Measurements from ENCODE around the gene ADI1. TPM values are rescaled to one million over a fixed set of nuclear protein-coding genes. Genes with fewer than 3 reads are reported as not detected.

Gene ADI1
- polyA plus RNA-seq, 3 donors from 2014 or later = 31.0 to 66.1 (median 52.2) TPM

DNA sequence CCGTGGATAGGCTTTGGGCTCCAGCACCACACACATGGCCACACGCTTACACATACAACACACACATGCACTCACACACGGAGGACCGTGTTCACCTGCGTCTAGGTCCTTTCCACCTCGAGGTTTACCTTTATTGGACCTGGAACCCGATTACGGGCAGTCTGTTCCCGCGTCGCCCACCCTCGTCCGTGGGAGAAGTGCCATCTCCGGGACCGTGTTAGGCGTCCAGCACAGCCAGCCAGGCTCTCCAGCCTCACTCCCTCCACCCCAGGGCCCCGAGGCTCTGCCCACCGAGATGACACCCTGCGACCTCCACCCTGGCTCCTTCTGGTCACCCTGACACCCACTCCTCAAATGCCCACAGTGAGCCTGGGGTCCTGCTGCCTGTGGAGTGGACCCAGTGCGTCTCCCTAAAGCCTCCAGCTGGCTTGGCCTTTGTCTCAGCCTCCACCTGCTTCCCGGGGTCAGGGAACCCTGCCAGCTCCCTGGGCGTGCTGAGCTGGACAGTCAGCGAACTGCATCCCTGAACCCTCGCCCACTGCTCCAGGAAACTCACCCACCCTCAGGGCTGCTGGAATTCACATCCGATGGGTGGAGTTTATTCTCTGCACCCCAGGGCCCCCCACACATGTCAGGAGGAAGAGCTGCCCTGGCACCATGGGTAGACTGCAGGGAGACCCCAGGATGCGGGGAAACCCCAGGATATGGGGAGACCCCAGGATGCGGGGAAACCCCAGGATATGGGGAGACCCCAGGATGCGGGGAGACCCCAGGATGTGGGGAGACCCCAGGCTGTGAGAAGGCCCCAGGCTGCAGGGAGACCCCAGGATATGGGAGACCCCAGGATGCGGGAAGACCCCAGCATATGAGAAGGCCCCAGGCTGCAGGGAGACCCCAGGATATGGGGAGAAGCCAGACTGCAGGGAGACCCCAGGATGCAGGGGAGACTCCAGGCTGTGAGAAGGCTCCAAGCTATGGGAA is 33.0 kb downstream of the ADI1 start:
- DNase-seq = no peak
- H3K4me1 Mint-ChIP-seq = peaks cover 15 to 20% of the 10 kb centered on the region in 2 donors

DNA sequence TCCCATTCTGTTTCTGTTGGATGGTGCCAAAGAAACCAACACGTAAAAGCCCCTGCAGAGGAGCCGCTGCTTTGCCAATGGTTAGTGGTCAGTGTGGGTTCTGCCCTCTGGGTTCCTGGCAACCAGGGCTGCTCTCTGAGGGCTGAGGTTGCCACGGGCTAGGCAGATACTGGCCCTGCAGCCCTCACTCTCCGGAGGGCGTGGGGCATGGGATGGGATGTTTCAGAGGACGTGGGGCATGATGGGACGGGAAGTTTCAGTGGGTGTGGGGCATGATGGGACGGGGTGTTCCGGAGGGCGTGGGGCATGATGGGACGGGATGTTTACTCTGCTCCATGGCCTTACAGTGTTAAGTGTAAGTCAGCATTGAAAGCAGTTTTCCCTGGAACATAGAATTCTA is 34.2 kb downstream of the ADI1 start:
- Mint-ChIP-seq H3K27me3 (ENCODE audit: low read depth in 3 of 3) (peaks cover 0 to 2% (median 0%) of the 10 kb centered on the region in 3 donors), H3K4me1 (peaks cover 5 to 8% of the 10 kb centered on the region in 2 donors), H3K27ac (peak overlapping the region in 1 of 6 donors; percentile 55), H3K4me3 (no peak overlapping the region), H3K9me3 (no peaks in the 10 kb centered on the region), H3K36me3 (peaks cover 0 to 8% (median 5%) of the 10 kb centered on the region in 3 donors)
- DNase-seq = no peak

More for the DNA sequence above, 33.0 kb downstream of the ADI1 start:
- Mint-ChIP-seq H3K4me3 (no peak overlapping the region), H3K36me3 (peaks cover 0 to 5% (median 4%) of the 10 kb centered on the region in 3 donors), H3K27me3 (ENCODE audit: low read depth in 3 of 3) (peaks cover 0 to 2% (median 0%) of the 10 kb centered on the region in 3 donors), H3K27ac (no peak overlapping the region), H3K9me3 (no peaks in the 10 kb centered on the region)

GRCh38 chr2:3483986-3484960 is 35.1 kb downstream of the ADI1 start:
- H3K4me3 Mint-ChIP-seq = peak overlapping the region in 1 of 5 donors; percentile 61
- H3K27ac Mint-ChIP-seq = peak overlapping the region in 1 of 6 donors; percentile 64
- H3K36me3 Mint-ChIP-seq = peaks cover 0 to 10% (median 9%) of the 10 kb centered on the region in 3 donors
- DNase-seq = no peak
- H3K4me1 Mint-ChIP-seq = peaks cover 0 to 2% of the 10 kb centered on the region in 2 donors
- H3K9me3 Mint-ChIP-seq = no peaks in the 10 kb centered on the region
- H3K27me3 Mint-ChIP-seq (ENCODE audit: low read depth in 3 of 3) = peaks cover 0 to 2% (median 0%) of the 10 kb centered on the region in 3 donors

DNA sequence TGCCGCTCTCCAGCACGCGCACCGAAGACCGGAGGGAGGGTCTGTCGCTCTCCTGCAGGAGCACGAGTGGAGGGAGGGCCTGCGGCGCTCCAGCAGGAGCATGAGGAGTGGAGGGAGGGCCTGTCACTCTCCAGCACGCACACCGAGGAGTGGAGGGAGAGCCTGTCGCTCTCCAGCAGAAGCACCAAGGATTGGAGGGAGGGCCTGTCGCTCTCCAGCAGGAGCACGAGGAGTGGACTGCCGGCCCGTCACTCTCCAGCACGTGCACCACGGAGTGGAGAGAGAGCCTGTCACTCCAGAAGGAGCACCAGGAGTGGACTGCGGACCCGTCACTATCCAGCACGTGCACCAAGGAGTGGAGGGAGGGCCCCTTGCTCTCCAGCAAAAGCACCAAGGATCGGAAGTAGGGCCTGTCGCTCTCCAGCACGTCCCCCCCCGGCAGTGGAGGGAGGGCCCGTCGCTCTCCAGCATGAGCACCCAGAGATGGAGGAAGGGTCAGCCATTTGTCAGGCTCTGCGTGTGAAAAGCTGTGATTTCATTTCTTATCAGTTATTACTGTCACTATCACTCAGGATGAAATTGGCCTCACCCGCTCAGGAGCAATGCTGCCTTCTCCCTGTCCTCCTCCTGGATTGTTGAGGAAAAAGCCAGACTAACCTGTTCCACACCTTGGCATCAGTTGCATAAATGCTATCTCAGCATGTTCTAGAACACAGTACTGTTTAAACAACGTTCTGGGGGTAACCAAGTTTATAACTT is 35.9 kb downstream of the ADI1 start:
- DNase-seq = peak in 2 of 3 donors; percentile 16 to 39
- peak overlapping the region in 3 of 5 donors; percentile 21 to 61 (median 40) for H3K4me3 Mint-ChIP-seq
- H3K27ac Mint-ChIP-seq = no peak overlapping the region
- H3K4me1 Mint-ChIP-seq = peaks cover 0 to 2% of the 10 kb centered on the region in 2 donors
- peaks cover 0 to 10% (median 9%) of the 10 kb centered on the region in 3 donors for H3K36me3 Mint-ChIP-seq
- H3K9me3 Mint-ChIP-seq = no peaks in the 10 kb centered on the region
- peaks cover 0 to 2% (median 0%) of the 10 kb centered on the region in 3 donors for H3K27me3 Mint-ChIP-seq (ENCODE audit: low read depth in 3 of 3)

- Mint-ChIP-seq H3K27ac (peak overlapping the region in 1 of 6 donors; percentile 17), H3K27me3 (ENCODE audit: low read depth in 3 of 3) (no peaks in the 10 kb centered on the region), H3K4me3 (no peak overlapping the region), H3K36me3 (peaks cover 2 to 14% (median 9%) of the 10 kb centered on the region in 3 donors), H3K9me3 (no peaks in the 10 kb centered on the region), H3K4me1 (peaks cover 0 to 2% of the 10 kb centered on the region in 2 donors)
- no peak for DNase-seq
Observed at GRCh38 chr2:3482363-3482821, 36.9 kb downstream of the ADI1 start.

- no peaks in the 10 kb centered on the region for H3K27me3 Mint-ChIP-seq (ENCODE audit: low read depth in 3 of 3)
- H3K36me3 Mint-ChIP-seq = peaks cover 3 to 14% (median 9%) of the 10 kb centered on the region in 3 donors
- peaks cover 0 to 2% of the 10 kb centered on the region in 2 donors for H3K4me1 Mint-ChIP-seq
- H3K4me3 Mint-ChIP-seq = no peak overlapping the region
- no peak for DNase-seq
- H3K27ac Mint-ChIP-seq = no peak overlapping the region
- no peaks in the 10 kb centered on the region for H3K9me3 Mint-ChIP-seq
Observed at GRCh38 chr2:3481736-3482362, 37.5 kb downstream of the ADI1 start.

DNA sequence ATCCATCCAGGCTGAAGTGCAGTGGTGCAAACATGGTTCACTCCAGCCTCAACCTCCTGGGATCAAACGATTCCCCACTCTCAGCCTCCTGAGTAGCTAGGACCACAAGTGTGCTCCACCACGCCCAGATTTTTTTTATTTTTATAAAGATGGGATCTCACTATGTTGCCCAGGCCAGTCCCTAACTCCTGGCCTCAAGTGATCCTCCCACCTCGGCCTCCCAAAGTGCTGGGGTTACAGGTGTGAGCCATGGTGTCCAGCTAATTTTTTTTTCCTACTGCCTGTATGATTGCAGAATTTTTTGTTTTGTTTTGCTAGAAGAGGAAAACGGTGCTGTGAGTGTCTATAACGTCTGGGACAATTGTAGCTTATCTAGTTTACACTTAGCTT is 38.3 kb downstream of the ADI1 start:
- no peak for DNase-seq
- Mint-ChIP-seq H3K36me3 (peaks cover 3 to 16% (median 9%) of the 10 kb centered on the region in 3 donors), H3K4me3 (no peak overlapping the region), H3K9me3 (no peaks in the 10 kb centered on the region), H3K4me1 (peaks cover 0 to 2% of the 10 kb centered on the region in 2 donors), H3K27ac (no peak overlapping the region), H3K27me3 (ENCODE audit: low read depth in 3 of 3) (no peaks in the 10 kb centered on the region)

DNA sequence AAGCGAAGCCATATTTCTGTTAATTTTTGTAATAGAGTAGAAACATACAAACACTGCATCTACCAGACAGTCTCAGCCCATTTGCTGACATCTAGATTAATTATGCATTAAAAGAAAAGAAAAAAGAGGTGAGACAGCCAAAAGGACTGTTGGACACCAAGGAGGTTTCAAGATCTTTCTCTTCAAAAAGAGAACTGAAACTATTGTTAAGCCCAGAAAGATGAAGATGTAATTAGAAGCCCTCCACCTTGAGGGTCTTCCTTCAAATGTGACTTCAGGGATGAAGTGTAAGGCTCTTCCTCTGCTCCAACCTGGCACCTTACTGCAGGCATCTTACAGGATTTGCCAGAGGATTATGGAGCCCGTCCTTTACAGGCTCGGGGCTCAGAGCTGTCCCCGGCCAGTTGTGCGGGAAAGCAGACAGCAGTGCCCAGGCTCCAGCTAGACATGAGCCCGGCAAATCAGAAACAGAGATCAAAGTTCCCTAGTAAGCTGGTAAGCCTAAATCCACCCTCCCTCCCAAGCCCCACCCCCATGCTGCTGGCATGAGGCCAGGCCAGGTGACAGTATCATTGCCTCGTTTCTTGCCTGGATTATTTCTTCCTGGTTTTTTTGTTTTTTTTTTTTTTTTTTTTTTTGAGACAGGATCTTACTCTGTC is 38.9 kb downstream of the ADI1 start:
- Mint-ChIP-seq H3K4me3 (no peak overlapping the region), H3K27me3 (ENCODE audit: low read depth in 3 of 3) (no peaks in the 10 kb centered on the region), H3K9me3 (no peaks in the 10 kb centered on the region), H3K27ac (peak overlapping the region in 4 of 6 donors; percentile 24 to 78 (median 68)), H3K36me3 (peaks cover 3 to 15% (median 8%) of the 10 kb centered on the region in 3 donors), H3K4me1 (peaks cover 0 to 2% of the 10 kb centered on the region in 2 donors)
- DNase-seq = no peak

- Mint-ChIP-seq H3K4me1 (peaks cover 0 to 2% of the 10 kb centered on the region in 2 donors), H3K27me3 (ENCODE audit: low read depth in 3 of 3) (no peaks in the 10 kb centered on the region), H3K27ac (no peak overlapping the region), H3K36me3 (peaks cover 3 to 17% (median 5%) of the 10 kb centered on the region in 3 donors), H3K4me3 (no peak overlapping the region), H3K9me3 (no peaks in the 10 kb centered on the region)
- no peak for DNase-seq
Observed at GRCh38 chr2:3479430-3480320, 39.7 kb downstream of the ADI1 start.

GRCh38 chr2:3478846-3479385 is 40.4 kb downstream of the ADI1 start:
- no peak overlapping the region for H3K4me3 Mint-ChIP-seq
- no peaks in the 10 kb centered on the region for H3K27me3 Mint-ChIP-seq (ENCODE audit: low read depth in 3 of 3)
- H3K4me1 Mint-ChIP-seq = peaks cover 0 to 2% of the 10 kb centered on the region in 2 donors
- DNase-seq = no peak
- no peak overlapping the region for H3K27ac Mint-ChIP-seq
- no peaks in the 10 kb centered on the region for H3K9me3 Mint-ChIP-seq
- H3K36me3 Mint-ChIP-seq = peaks cover 3 to 22% (median 5%) of the 10 kb centered on the region in 3 donors

DNA sequence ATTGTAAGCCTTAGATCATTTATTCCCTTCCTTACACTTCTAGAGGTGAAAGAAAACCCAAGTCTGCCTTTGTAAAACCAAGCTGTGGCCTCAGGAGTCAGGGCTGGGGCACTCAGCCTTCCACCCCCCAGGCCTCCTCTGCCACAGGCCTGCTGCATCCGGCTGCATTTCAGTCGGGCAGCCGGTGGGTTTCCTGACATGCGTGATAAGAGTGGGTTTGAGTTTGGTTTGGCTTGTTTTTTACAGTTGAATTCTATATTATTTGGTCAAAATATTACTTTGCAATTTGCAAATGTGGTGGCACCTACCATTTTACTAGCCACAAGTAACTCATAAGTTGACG is 42.4 kb downstream of the ADI1 start:
- Mint-ChIP-seq H3K4me1 (no peaks in the 10 kb centered on the region), H3K9me3 (no peaks in the 10 kb centered on the region), H3K27ac (peak overlapping the region in 1 of 6 donors; percentile 34)

More for the DNA sequence above, 42.4 kb downstream of the ADI1 start:
- peaks cover 3 to 34% (median 13%) of the 10 kb centered on the region in 3 donors for H3K36me3 Mint-ChIP-seq
- H3K4me3 Mint-ChIP-seq = no peak overlapping the region
- DNase-seq = no peak
- peaks cover 0 to 2% (median 0%) of the 10 kb centered on the region in 3 donors for H3K27me3 Mint-ChIP-seq (ENCODE audit: low read depth in 3 of 3)

All from immature natural killer cell (primary cell).